ENCODE measurements around the gene TRIM56.

The TRIM56 gene

DNA sequence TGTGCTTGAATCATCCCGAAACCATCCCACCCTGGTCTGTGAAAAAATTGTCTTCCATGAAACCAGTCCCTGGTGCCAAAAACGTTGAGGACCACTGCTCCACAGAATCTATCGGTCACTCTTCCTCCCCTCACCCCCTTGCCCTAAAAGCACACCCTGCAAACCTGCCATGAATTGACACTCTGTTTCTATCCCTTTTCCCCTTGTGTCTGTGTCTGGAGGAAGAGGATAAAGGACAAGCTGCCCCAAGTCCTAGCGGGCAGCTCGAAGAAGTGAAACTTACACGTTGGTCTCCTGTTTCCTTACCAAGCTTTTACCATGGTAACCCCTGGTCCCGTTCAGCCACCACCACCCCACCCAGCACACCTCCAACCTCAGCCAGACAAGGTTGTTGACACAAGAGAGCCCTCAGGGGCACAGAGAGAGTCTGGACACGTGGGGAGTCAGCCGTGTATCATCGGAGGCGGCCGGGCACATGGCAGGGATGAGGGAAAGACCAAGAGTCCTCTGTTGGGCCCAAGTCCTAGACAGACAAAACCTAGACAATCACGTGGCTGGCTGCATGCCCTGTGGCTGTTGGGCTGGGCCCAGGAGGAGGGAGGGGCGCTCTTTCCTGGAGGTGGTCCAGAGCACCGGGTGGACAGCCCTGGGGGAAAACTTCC is 40.8 kb downstream of the TRIM56 start:
- no peaks in the 10 kb centered on the region for H4K20me1 ChIP-seq (ENCODE audit: insufficient read depth, low read length)
- H3K4me2 ChIP-seq (ENCODE audit: low read depth, low read length) = peak overlapping the region; percentile 56
- no peaks in the 10 kb centered on the region for H3K9me3 ChIP-seq (replicated peaks; ENCODE audit: insufficient read depth, low read length)
- peaks cover 16% of the 10 kb centered on the region for H3K4me1 ChIP-seq (ENCODE audit: low read length)
- H3K79me2 ChIP-seq (ENCODE audit: low read length) = no peaks in the 10 kb centered on the region
- no peaks in the 10 kb centered on the region for H3K36me3 ChIP-seq (replicated peaks; ENCODE audit: insufficient read depth, low read length)
- peak overlapping the region; percentile 7; the same call in 1 of the 2 replicates for H3K4me3 ChIP-seq (ENCODE audit: low read length)
- H3K9ac ChIP-seq (ENCODE audit: low read length) = no peak overlapping the region; the same call in 1 of the 2 replicates
- H3K9me2 ChIP-seq (replicated peaks; ENCODE audit: insufficient read depth, low read length) = no peaks in the 10 kb centered on the region
- H2AFZ ChIP-seq (ENCODE audit: low read length) = peak overlapping the region; percentile 20; the same call in 1 of the 2 replicates
- peaks cover 92% of the 10 kb centered on the region for H3K27me3 ChIP-seq (replicated peaks; ENCODE audit: insufficient read depth, low read length)
- no peaks in the 10 kb centered on the region for H3F3A ChIP-seq (ENCODE audit: insufficient read depth, low read length)
- TF ChIP-seq EZH2phosphoT487 (IDR thresholded peaks at IDR 0.05; ENCODE audit: low read length) = no peak
- TF ChIP-seq EZH2 (optimal IDR thresholded peaks at IDR 0.05; ENCODE audit: low read depth, low read length) = no peak
- TF ChIP-seq CTCF (IDR thresholded peaks at IDR 0.05; ENCODE audit: low read length) = no peak
- no peak for DNase-seq
- no peak overlapping the region for H3K27ac ChIP-seq (ENCODE audit: low read length)

GRCh38 chr7:101126651-101127459 is 41.6 kb downstream of the TRIM56 start, which contains the start of gene SERPINE1:
TSS of gene SERPINE1 (plus strand) at chr7:101127104. CDS start at chr7:101128394, 1,290 bp downstream.
- TF ChIP-seq CTCF (IDR thresholded peaks at IDR 0.05; ENCODE audit: low read length) (peak; percentile 25; the same call in 1 of the 2 replicates), EZH2 (optimal IDR thresholded peaks at IDR 0.05; ENCODE audit: low read depth, low read length) (no peak), EZH2phosphoT487 (IDR thresholded peaks at IDR 0.05; ENCODE audit: low read length) (no peak)
- Histone ChIP-seq H3K9me3 (replicated peaks; ENCODE audit: insufficient read depth, low read length) (no peaks in the 10 kb centered on the region), H3K27me3 (replicated peaks; ENCODE audit: insufficient read depth, low read length) (peaks cover 91% of the 10 kb centered on the region), H3K4me2 (ENCODE audit: low read depth, low read length) (peak within 1 kb of the TSS; percentile 56), H3K36me3 (replicated peaks; ENCODE audit: insufficient read depth, low read length) (no peaks in the 10 kb centered on the region), H3K9ac (ENCODE audit: low read length) (no peak within 1 kb of the TSS; the same call in 1 of the 2 replicates), H3K27ac (ENCODE audit: low read length) (no peak within 1 kb of the TSS), H2AFZ (ENCODE audit: low read length) (peak within 1 kb of the TSS; percentile 20; the same call in 1 of the 2 replicates), H3K4me3 (ENCODE audit: low read length) (peak within 1 kb of the TSS; percentile 7; the same call in 1 of the 2 replicates), H4K20me1 (ENCODE audit: insufficient read depth, low read length) (no peaks in the 10 kb centered on the region), H3K4me1 (ENCODE audit: low read length) (peaks cover 16% of the 10 kb centered on the region), H3F3A (ENCODE audit: insufficient read depth, low read length) (no peaks in the 10 kb centered on the region), H3K9me2 (replicated peaks; ENCODE audit: insufficient read depth, low read length) (no peaks in the 10 kb centered on the region), H3K79me2 (ENCODE audit: low read length) (no peaks in the 10 kb centered on the region)
- DNase-seq = peak; percentile 46

DNA sequence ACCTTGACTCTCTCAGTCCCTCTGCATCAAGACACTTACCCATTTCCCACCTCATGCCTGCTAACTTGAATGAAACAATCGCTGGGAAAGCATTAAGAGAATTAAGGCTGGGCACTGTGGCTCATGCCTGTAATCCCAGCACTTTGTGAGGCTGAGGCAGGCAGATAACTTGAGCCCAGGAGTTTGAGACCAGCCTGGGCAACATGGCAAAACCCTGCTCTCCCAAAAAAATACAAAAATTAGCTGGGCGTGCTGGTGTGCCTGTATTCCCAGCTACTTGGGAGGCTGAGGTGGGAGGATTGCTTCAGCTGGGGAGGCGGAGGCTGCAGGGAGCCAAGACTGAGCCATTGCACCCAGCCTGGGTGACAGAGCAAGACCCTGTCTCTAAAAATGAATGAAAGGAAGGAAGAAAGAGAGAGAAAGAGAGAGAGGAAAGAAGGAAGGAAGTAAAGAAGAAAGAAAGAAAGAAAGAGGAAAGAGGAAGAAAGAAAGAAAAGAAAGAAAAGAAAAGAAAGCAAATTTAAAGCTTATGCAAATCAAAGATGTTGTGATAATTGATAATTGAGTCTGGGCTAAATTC is 42.3 kb downstream of the TRIM56 start:
- H3K27me3 ChIP-seq (replicated peaks; ENCODE audit: insufficient read depth, low read length) = peaks cover 89% of the 10 kb centered on the region
- no peaks in the 10 kb centered on the region for H3K9me3 ChIP-seq (replicated peaks; ENCODE audit: insufficient read depth, low read length)
- H2AFZ ChIP-seq (ENCODE audit: low read length) = no peak overlapping the region
- H3K27ac ChIP-seq (ENCODE audit: low read length) = no peak overlapping the region
- H3K79me2 ChIP-seq (ENCODE audit: low read length) = no peaks in the 10 kb centered on the region
- TF ChIP-seq CTCF (IDR thresholded peaks at IDR 0.05; ENCODE audit: low read length) (no peak), EZH2 (optimal IDR thresholded peaks at IDR 0.05; ENCODE audit: low read depth, low read length) (no peak), EZH2phosphoT487 (IDR thresholded peaks at IDR 0.05; ENCODE audit: low read length) (no peak)
- H3K4me2 ChIP-seq (ENCODE audit: low read depth, low read length) = peak overlapping the region; percentile 56; the same call in 1 of the 2 replicates
- no peaks in the 10 kb centered on the region for H3K36me3 ChIP-seq (replicated peaks; ENCODE audit: insufficient read depth, low read length)
- no peak overlapping the region for H3K9ac ChIP-seq (ENCODE audit: low read length)
- H3F3A ChIP-seq (ENCODE audit: insufficient read depth, low read length) = no peaks in the 10 kb centered on the region
- no peaks in the 10 kb centered on the region for H3K9me2 ChIP-seq (replicated peaks; ENCODE audit: insufficient read depth, low read length)
- H3K4me3 ChIP-seq (ENCODE audit: low read length) = no peak overlapping the region
- peaks cover 16% of the 10 kb centered on the region for H3K4me1 ChIP-seq (ENCODE audit: low read length)
- H4K20me1 ChIP-seq (ENCODE audit: insufficient read depth, low read length) = no peaks in the 10 kb centered on the region
- no peak for DNase-seq
